HG02588 (cell line): ENCODE data around the gene KCNJ18.
"Not testable (repeated sequence)": the region's sequence is repeated elsewhere in the genome, so short reads cannot be mapped to it uniquely, and the experiment has no call there.

ENCODE experiments used
- ATAC-seq: cut with Tn5 transposase; IDR thresholded peaks from one replicate; pipeline ENCODE4 v1.9.1; 2021; ENCODE audit warnings: mild to moderate bottlenecking, moderate library complexity; ENCODE audit not compliant: unreplicated experiment

KCNJ18 gene

DNA sequence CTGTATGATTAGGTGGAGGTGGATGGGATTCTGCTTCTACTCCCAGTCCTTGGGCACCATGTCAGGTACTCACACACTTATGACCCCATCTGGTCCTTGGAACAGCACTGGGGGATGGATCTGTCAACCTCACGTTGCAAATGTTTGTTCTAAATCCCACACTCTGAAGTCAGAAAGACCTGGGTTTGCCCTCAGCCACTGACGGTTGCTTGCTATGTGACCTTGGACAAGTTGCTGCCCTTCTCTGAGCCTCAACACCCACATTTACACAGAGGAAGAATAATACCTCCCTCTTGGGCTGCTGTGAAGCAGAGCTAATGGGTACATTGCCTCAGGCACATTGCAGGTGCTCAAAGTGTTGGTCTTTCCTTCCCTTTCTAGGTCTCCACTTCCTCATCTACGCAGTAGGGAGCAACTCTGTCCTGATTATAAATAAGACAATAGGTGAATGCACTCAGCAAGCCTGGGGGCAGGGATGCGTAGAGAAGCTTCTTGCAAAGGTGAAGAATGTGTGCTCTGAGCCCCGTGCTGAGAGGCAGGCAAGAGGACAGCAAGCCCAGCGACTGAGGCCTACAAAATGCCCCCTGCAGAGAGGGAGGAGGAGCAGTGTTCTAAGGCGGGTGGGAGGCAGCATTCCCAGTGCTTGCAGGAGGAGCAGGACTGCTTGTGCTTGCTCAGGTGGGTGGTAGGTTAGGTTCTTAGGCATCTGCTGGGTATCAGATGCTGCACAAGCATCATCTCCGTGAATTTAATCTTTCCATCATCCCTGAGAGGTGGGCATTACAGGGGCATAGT lies 21.8 kb upstream of the KCNJ18 start:
- not testable (repeated sequence) for ATAC-seq

DNA sequence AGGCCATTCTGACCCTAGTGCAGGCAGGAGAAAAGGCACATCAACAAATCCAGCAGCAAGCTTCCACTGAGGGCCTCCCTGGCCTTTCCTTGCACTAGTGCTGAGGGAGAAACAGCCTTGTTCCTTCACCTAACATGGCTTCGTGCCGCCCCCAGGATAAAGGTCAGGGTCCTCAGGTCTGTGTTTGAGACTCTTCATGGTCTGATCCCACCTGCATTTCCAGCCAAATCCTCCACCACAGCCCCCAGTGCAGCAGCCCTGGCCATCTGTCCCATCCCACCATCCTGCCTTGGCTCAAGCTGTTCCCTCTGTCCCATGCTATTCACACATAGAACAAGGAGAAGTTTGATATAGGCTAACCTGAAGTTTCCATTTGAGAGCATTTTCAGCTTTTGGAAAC lies 20.9 kb upstream of the KCNJ18 start:
- ATAC-seq, result not testable (repeated sequence)

DNA sequence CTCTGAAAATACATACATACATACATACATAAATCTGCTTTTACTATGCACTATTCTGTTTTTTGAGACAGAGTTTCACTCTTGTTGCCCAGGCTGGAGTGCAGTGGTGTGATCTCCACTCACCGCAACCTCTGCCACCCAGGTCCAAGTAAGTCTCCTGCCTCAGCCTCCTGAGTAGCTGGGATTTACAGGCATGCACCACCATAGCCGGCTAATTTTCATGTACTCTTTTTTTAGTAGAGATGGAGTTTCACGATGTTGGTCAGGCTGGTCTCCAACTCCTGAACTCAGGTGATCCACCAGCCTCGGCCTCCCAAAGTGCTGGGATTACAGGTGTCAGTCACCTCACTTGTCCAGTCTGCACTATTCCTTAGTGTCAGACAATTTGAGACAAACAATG lies 20.5 kb upstream of the KCNJ18 start:
- ATAC-seq, result not testable (repeated sequence)

DNA sequence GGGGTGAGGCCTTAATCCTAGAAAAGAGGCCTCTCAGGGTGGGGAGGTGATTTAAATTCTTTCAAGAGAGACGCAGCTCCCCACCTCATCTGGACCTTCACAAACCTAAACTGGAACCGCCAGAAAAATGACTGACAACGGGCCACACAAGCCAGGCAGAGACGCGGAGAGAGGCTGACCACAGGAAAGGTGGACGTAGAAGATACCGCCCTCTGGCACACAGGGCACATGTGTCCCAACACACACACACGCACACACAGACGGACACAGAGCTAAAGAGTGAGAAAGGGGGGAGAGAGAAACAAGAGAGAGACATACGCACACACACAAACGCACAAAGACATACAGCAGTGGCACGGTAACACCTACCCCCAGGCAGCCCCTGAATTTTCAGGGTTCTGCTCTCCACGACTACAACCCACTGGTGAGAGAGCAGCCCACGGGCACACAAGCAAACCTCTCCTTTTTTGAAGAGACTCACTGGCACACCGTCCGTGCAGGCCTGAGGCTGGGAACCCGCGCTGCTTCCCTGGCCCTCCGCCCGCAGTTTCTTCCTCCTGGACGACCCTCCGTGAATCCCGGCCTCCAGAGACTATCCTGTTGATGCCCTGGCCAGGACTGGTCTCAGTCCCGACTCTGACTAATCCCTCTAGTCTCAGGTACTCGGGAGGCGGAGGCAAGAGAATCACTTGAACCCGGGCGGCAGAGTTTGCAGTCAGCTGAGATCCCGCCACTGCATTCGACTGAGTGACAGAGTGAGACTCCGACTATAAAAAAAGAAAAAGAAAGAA lies 18.7 kb upstream of the KCNJ18 start:
- not testable (repeated sequence) for ATAC-seq

DNA sequence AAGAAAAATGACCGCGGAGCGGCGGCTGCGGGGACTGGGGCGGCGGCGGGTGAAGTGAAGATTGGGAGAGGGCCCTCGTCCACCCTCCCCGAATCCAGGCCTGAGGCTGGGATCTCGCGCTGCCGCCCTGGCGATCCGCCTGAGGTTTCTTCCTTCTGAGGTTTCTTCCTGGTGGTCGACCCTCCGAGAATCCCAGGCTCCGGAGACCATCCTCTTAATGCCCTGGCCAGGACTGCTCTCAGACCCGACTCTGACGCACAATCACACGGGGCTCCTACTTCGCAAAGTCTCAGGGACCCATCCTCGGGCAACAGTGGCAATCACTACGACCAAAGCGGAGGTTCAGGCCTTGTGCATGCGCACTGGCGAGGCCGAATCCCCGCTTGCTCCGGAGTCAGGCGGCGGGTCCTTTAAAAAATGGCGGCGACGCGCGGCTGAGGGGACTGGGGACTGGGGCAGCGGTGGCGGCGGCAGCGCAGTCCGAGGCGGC lies 18.0 kb upstream of the KCNJ18 start:
- no peak for ATAC-seq

DNA sequence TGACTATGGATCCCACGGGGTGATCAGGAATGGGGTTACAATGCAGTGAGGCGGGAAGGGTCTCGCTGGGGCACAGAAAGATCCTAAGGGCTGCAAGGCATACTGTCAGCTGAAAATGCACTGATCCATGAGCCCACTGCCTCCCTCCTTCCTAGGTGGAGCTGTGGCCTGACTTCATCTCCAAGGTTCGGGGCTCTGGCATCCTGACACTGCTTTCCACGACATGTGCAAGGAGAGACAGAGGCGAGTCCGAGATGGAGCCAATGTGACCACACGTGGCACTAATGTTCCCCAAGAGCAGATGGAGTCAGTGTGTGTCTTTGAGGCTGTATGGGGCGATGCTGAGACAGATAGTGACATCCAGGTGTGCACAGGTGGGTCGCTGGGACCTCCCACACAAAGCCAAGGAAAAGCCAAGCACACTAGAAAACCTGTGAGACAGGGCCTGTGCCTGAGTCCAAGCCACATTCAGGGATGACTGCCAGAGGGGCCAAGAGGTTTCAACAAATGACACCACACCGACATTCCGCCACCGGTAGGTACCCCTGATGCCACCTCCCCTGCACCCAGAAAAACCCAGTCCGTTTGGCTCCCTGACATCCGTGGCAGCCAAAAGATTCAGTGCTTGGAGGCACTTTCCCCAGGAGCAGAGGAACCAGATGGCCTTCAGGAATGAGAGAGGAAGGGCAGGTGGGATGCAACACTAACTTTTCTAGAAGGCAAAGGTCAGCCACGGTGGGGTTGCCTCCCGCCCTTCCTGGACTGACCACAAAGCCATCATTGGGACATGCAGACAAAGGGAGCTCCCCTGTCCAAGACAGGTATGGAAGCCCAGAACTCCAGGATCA lies 17.2 kb upstream of the KCNJ18 start:
- ATAC-seq, result not testable (repeated sequence)

DNA sequence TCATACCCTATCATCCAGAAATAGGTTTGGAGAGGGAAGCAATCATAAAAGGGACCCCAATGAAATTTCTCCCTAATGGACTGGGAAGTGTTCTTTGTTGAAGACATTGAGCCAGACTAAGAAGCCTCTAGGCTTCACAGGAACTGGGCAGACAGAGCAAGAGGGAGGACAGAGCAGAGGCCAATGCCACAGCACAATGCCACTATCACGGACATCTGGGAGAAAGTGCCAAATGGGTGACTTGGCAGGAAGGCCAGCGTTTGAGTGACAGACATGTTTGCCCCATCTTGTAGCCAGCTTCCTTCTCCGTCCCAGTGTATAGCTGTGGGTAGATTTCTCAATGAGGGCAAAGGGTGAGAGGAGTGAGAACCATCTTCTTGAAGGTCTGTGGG lies 16.6 kb upstream of the KCNJ18 start:
- not testable (repeated sequence) for ATAC-seq

DNA sequence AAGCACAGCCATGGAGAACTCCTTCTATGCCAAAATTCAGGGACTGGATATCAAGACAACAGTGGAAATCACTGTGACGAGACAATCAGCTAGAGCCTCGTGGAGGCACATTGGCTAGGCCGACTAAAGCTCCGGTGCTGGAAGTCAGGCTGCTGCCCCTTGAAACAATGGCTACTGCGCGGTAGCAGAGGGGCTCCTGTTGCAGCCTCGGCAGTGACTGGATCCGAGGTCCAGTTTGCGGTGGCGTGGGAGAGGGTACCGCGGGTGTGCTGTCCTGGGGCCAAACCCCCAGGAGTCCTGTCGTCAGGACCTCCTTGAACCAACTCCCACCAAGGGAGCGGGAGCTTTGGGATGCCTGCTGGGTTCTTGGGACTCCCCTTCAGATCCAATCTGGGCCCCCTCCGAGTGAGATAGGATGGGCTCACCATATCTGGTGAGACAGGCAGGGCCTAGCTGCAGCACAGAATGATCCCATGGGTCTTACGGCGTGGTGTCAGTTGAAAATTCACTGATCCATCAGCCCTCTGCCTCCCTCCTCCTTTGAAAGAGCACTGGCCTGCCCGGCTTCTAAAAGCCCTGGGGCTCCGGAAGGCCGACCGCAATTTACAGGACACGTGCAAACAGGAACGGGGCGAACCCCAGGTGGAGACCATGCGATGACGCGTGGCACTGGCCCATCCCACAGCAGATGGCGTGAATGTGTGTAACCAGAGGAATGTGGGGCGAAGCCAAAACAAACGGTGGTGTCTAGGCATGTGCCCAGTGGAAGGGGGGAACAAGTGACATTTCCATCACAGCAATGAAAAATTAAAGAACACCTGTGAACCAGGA lies 15.8 kb upstream of the KCNJ18 start:
- no peak for ATAC-seq

DNA sequence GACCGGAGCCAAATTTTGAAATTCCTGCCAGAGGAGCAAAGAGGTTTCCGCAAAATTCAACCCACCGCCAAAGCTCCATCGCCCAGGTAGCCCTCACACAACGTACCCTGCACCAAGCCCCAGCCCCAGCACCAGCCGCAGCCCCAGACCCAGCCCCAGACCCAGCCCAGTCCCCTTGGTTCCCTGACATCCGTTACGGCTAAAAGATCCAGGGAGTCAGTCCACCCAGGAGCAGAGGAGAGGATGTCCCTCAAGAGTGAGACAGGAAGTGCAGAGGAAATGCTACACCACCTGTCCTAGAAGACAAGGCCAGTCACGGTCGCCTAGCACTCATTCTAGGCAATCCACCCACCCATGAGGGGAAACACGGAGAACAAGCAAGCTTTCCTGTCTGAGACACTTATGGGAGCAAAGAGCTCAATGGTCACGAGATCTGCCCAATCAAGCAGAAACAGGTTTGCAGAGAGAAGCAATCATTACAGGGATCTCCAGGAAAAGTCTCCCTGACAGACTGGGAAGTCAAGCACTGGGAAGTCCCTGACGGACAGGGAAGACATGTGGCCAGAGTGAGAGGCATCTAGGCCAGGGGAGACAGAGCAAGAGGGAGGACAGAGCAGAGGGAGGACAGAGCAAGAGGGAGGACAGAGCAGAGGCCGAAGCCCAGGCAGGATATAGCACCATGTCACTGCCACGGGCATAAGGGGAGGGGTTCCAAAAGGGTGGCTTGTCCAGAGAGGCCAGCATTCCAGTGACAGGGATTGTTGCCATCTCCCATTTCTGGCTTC lies 15.0 kb upstream of the KCNJ18 start:
- no peak for ATAC-seq

DNA sequence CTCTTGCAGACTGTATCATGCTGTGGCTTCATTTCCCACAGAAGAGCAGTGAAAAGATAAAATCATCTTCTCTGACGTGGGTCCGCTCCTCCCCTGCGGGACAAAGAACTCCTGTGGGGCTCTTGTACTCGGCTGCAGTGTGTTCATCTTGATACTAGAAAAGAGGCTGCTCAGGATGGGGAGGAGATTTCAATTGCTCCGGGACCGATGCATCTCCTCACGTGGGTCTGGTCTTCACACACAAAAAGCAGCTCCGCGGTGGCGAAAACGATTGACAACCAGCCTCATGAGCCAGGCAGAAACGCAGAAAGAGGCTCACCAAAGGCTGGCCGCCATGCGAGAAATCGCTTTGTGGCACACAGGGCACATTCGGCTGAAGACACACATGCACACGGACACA lies 14.4 kb upstream of the KCNJ18 start:
- ATAC-seq, result no peak

DNA sequence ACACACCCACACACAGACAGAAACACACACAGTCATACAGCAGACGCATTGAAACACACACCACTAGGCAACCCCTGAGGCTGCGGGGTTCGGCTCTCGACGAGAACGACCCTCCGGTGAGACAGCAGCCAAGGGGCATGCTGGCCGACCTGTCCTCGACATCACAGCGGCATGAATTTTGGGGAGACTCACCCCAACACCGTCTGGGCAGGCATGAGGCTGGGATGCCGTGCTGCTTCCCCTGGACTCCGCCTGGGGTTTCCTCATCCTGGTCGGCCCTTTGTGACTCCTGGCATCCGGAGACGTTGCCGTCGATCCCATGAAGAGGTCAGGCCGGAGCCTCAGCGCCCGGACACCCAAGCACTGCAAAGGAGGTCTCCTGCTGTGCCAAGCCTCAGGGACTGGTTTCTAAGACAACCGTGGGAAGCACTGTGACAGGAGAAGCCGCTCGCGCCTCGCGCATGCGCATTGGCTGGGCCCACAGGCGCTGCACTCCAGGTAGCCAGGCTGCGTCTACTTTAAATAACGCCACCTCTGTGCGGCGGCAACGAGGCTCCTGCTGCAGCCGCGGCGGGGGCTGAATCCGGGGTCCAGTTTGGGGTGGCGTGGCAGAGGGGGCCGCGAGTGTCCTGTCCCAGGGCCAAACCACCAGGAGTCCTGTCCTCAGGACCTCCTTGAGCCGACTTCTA lies 13.8 kb upstream of the KCNJ18 start:
- no peak for ATAC-seq

DNA sequence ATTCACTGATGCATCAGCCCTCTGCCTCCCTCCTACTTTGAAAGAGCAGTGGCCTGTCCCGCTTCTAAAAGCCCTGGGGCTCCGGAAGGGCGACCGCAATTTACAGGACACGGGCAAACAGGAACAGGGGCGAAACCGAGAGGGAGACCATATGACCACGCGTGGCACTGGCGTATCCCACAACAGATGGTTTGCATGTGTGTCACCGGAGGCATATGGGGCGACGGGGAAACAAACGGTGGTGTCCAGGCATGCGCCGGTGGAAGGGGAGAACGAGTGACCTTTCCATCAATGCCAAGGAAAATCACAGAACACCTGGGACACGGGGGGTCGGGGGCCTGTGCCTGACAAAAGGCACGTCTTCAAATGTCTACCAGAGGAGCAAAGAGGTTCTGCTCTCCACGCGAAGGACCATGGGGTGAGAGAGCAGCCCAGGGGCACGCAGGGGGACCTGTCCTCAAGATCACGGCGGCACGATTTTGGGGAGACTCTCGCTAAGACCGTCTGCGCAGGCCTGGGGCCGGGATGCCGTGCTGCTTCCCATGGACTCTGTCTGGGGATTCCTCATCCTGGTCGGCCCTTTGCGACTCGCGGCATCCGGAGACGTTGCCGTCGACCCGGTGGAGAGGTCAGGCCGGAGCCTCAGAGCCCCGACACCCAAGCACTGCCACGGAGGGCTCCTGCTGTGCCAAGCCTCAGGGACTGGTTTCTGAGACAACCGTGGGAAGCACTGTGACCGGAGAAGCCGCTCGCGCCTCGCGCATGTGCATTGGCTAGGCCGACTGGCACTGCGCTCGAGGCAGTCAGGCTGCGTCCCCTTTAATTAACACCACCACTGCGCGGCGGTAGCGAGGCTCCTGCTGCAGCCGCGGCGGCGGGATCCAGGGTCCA lies 12.8 kb upstream of the KCNJ18 start:
- no peak for ATAC-seq

DNA sequence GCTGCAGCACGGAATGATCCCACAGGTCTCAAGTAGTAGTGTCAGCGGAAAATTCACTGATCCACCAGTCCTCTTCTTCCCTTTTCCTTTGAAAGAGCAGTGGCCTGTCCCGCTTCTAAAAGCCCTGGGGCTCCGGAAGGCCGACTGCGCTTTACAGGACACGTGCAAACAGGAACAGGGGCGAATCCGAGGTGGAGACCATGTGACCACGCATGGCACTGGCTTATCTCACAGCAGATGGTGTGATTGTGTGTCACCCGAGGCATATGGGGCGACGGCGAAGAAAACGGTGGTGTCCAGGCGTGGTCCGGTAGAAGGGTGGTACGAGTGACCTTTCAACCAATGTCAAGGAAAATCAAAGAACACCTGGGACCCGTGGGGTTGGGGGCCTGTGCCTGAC lies 12.0 kb upstream of the KCNJ18 start:
- no peak for ATAC-seq

DNA sequence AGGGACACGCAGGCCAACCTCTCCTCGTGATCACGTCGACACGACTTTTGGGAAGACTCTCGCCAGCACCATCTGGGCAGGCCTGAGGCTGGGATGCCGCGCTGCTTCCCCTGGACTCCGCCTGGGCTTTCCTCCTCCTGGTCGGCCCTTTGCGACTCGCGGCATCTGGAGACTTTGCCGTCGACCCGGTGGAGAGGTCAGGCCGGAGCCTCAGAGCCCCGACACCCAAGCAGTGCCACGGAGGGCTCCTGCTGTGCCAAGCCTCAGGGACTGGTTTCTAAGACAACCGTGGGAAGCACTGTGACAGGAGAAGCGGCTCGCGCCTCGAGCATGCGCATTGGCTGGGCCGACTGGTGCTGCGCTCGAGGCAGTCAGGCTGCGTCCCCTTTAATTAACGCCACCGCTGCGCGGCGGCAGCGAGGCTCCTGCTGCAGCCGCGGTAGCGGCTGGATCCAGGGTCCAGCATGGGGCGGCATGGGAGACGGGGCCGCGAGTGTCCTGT lies 11.4 kb upstream of the KCNJ18 start:
- ATAC-seq, result not testable (repeated sequence)

DNA sequence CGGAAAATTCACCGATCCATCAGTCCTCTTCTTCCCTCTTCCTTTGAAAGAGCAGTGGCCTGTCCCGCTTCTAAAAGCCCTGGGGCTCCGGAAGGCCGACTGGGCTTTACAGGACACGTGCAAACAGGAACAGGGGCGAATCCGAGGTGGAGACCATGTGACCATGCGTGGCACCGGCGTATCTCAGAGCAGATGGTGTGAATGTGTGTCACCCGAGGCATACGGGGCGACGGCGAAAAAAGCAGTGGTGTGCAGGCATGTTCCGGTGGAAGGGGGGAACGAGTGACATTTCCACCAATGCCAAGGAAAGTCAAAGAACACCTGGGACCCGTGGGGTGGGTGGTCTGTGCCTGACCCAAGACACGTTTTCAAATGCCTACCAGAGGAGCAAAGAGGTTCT lies 10.7 kb upstream of the KCNJ18 start:
- ATAC-seq, result not testable (repeated sequence)

DNA sequence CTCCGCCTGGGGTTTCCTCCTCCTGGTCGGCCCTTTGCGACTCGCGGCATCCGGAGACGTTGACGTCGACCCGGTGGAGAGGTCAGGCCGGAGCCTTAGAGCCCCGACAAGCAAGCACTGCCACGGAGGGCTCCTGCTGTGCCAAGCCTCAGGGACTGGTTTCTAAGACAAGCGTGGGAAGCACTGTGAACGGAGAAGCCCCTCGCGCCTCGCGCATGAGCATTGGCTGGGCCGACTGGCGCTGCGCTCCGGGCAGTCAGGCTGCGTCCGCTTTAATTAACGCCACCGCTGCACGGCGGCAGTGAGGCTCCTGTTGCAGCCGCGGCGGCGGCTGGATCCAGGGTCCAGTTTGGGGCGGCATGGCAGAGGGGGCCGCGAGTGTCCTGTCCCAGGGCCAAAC lies 10.2 kb upstream of the KCNJ18 start:
- ATAC-seq, result not testable (repeated sequence)

DNA sequence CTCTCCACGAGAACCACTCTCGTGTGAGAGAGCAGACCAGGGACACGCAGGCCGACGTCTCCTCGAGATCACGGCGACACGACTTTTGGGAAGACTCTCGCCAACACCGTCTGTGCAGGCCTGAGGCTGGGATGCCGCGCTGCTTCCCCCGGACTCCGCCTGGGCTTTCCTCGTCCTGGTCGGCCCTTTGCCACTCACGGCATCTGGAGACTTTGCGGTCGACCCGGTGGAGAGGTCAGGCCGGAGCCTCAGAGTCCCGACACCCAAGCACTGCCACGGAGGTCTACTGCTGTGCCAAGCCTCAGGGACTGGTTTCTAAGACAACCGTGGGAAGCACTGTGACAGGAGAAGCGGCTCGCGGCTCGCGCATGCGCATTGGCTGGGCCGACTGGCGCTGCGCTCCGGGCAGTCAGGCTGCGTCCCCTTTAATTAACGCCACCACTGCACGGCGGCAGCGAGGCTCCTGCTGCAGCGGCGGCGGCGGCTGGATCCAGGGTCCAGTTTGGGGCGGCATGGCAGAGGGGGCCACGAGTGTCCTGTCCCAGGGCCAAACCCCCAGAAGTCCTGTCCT lies 9.1 kb upstream of the KCNJ18 start:
- not testable (repeated sequence) for ATAC-seq
